HEK293T (cell line): Measurements from ENCODE around the gene RNASEH2C.
"Not testable (repeated sequence)": the region's sequence is repeated elsewhere in the genome, so short reads cannot be mapped to it uniquely, and the experiment has no call there.

Experiments used
- CTCF ChIA-PET: fragments of 350-600 bp; formaldehyde crosslinking; extraction: SDS; loops from one replicate; lab custom pipeline; 2021; ENCODE audit warnings: antibody characterized with exemption, inconsistent platforms; lab: Yijun Ruan, JAX
- POLR2A ChIA-PET: fragments of 350-600 bp; formaldehyde crosslinking; extraction: SDS; loops from one replicate; lab custom pipeline; 2020; ENCODE audit warnings: antibody characterized with exemption, inconsistent platforms; lab: Yijun Ruan, JAX
- DNase-seq: peaks from one replicate; pipeline ENCODE4 v3.0.0; 2012; ENCODE audit warnings: mixed read lengths; ENCODE audit errors: extremely low spot score
- ARNT ChIP-seq: fragments of 450-650 bp; IDR thresholded peaks from 2 replicates; pipeline ENCODE4 v1.6.1; 2017; ENCODE audit warnings: mild to moderate bottlenecking
- BHLHE40 ChIP-seq: fragments of 450-650 bp; IDR thresholded peaks from 2 replicates; pipeline ENCODE4 v1.6.1; 2016; ENCODE audit warnings: mild to moderate bottlenecking, moderate library complexity, borderline replicate concordance
- CTBP1 ChIP-seq: fragments of 450-650 bp; IDR thresholded peaks from 2 replicates; pipeline ENCODE4 v1.6.1; 2016; ENCODE audit warnings: borderline replicate concordance
- ELF4 ChIP-seq: fragments of 450-650 bp; IDR thresholded peaks from 2 replicates; pipeline ENCODE4 v1.6.1; 2017; ENCODE audit warnings: antibody characterized with exemption
- FOXA1 ChIP-seq: fragments of 450-650 bp; IDR thresholded peaks from 2 replicates; pipeline ENCODE4 v1.6.1; 2016; ENCODE audit warnings: mild to moderate bottlenecking
- FOXK2 ChIP-seq: fragments of 450-650 bp; IDR thresholded peaks from 2 replicates; pipeline ENCODE4 v1.6.1; 2016; ENCODE audit warnings: mild to moderate bottlenecking
- FOXM1 ChIP-seq: fragments of 450-650 bp; IDR thresholded peaks from 2 replicates; pipeline ENCODE4 v1.6.1; 2017; ENCODE audit warnings: mild to moderate bottlenecking, borderline replicate concordance
- HDGF ChIP-seq: fragments of 450-650 bp; IDR thresholded peaks from 2 replicates; pipeline ENCODE4 v1.6.1; 2017; ENCODE audit warnings: antibody characterized with exemption, borderline replicate concordance
- L3MBTL2 ChIP-seq: fragments of 450-650 bp; conservative IDR thresholded peaks from 2 replicates; pipeline ENCODE4 v1.6.1; 2016; ENCODE audit warnings: mild to moderate bottlenecking
- LEF1 ChIP-seq: fragments of 450-650 bp; IDR thresholded peaks from 2 replicates; pipeline ENCODE4 v1.6.1; 2017; ENCODE audit warnings: mild to moderate bottlenecking, borderline replicate concordance
- NFRKB ChIP-seq: fragments of 450-650 bp; IDR thresholded peaks from 2 replicates; pipeline ENCODE4 v1.6.1; 2016; ENCODE audit warnings: mild to moderate bottlenecking, moderate library complexity
- SP1 ChIP-seq: fragments of 450-650 bp; IDR thresholded peaks from 2 replicates; pipeline ENCODE4 v1.6.1; 2017
- SUZ12 ChIP-seq: fragments of 450-650 bp; IDR thresholded peaks from 2 replicates; pipeline ENCODE4 v1.6.1; 2016; ENCODE audit warnings: mild to moderate bottlenecking
- TARDBP ChIP-seq: fragments of 450-650 bp; IDR thresholded peaks from 2 replicates; pipeline ENCODE4 v1.6.1; 2016
- ZNF384 ChIP-seq: fragments of 450-650 bp; IDR thresholded peaks from 2 replicates; pipeline ENCODE4 v1.6.1; 2016
- TF ChIP-seq, protein P1 (sequence below): fragments of 450-650 bp; IDR thresholded peaks from 2 replicates; pipeline ENCODE4 v1.6.1; 2016

RNASEH2C gene

GRCh38 chr11:65720211-65720934, at the start of gene RNASEH2C:
TSS of gene RNASEH2C (minus strand) at chr11:65720798. CDS start at chr11:65720758, 40 bp downstream.
- CTCF ChIA-PET = interaction anchor here (0.8 to 1.4 kb wide), 4 partner anchors 9 to 60 kb away, joined by 3 to 6 read pairs (median 5); partner anchors contain the start of gene KAT5
- POLR2A ChIA-PET = interaction anchor here (0.6 to 2.7 kb wide), 25 partner anchors 8 to 298 kb away, joined by 3 to 37 read pairs (median 4); partner anchors contain the start of genes AP5B1, CCDC85B, FIBP and KAT5
- DNase-seq = peak; percentile 85
- TF ChIP-seq SUZ12 (no peak), L3MBTL2 (peak; percentile 85), ELF4 (0 out of 2 replicates have a peak, but pooled peaks have one; percentile 23), ARNT (no peak)
- TF ChIP-seq, protein P1, sequence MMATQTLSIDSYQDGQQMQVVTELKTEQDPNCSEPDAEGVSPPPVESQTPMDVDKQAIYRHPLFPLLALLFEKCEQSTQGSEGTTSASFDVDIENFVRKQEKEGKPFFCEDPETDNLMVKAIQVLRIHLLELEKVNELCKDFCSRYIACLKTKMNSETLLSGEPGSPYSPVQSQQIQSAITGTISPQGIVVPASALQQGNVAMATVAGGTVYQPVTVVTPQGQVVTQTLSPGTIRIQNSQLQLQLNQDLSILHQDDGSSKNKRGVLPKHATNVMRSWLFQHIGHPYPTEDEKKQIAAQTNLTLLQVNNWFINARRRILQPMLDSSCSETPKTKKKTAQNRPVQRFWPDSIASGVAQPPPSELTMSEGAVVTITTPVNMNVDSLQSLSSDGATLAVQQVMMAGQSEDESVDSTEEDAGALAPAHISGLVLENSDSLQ = no peak

- DNase-seq = not testable (repeated sequence)
- POLR2A ChIA-PET = interaction anchor here (0.9 kb wide), 1 partner anchor 48 kb away, joined by 3 read pairs; no protein-coding TSS in a partner anchor
- CTCF ChIA-PET = interaction anchor here (0.9 kb wide), 1 partner anchor 12 kb away, joined by 4 read pairs; no protein-coding TSS in a partner anchor
Observed at GRCh38 chr11:65767806-65768205, 47.2 kb upstream of the RNASEH2C start.

- POLR2A ChIA-PET = interaction anchor here (0.9 kb wide), 1 partner anchor 47 kb away, joined by 3 read pairs; no protein-coding TSS in a partner anchor
- no peak for TF ChIP-seq LEF1
- no peak for TF ChIP-seq TARDBP
- no peak for TF ChIP-seq ARNT
- TF ChIP-seq SP1 = no peak
- no peak for TF ChIP-seq L3MBTL2
- TF ChIP-seq SUZ12 = no peak
- TF ChIP-seq NFRKB = no peak
- no peak for TF ChIP-seq FOXM1
- TF ChIP-seq, protein P1 = no peak
- TF ChIP-seq ELF4 = no peak
- no peak for TF ChIP-seq BHLHE40
- TF ChIP-seq HDGF = no peak
- TF ChIP-seq ZNF384 = no peak
- TF ChIP-seq FOXK2 = no peak
- no peak for TF ChIP-seq CTBP1
- no peak for TF ChIP-seq FOXA1
- CTCF ChIA-PET = interaction anchor here (0.9 to 1.1 kb wide), 2 partner anchors 13 kb away, joined by 4 to 7 read pairs; no protein-coding TSS in a partner anchor
- no peak for DNase-seq
Observed at GRCh38 chr11:65767406-65767805, 46.8 kb upstream of the RNASEH2C start.

- ChIA-PET CTCF (interaction anchor here (1.1 kb wide), 1 partner anchor 13 kb away, joined by 7 read pairs; no protein-coding TSS in a partner anchor), POLR2A (no interaction called here)
- TF ChIP-seq, protein P1 = no peak
- no peak for DNase-seq
Observed at GRCh38 chr11:65766535-65766934, 45.9 kb upstream of the RNASEH2C start.

DNA sequence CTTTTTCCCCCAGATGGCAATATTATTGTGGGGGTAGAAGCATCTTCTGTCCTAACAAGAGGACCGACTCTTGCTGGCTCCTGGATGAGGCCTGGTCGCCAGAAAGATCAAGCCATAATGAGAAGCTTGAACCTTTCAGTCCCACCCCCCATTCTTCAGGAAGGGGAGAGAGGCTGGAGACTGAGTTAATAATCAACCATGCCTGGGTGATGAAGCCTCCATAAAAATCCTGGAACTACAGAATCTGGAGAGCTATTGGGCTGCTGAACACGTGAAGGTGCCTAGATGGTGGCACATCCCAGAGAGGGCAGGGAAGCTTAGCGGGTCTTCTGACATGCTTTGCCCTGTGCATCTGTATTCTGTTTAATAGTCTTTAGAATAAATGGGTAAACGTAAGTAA, 43.8 kb upstream of the RNASEH2C start:
- ChIA-PET POLR2A (interaction anchor here (0.8 to 1.2 kb wide), 2 partner anchors 9 to 52 kb away, joined by 3 to 4 read pairs; no protein-coding TSS in a partner anchor), CTCF (interaction anchor here (0.9 kb wide), 1 partner anchor 15 kb away, joined by 3 read pairs; no protein-coding TSS in a partner anchor)
- TF ChIP-seq BHLHE40 = no peak
- TF ChIP-seq FOXA1 = no peak
- no peak for TF ChIP-seq ARNT
- TF ChIP-seq ELF4 = no peak
- TF ChIP-seq LEF1 = no peak
- TF ChIP-seq SP1 = no peak
- TF ChIP-seq FOXM1 = no peak
- no peak for TF ChIP-seq TARDBP
- TF ChIP-seq CTBP1 = no peak
- TF ChIP-seq HDGF = no peak
- no peak for TF ChIP-seq SUZ12
- no peak for TF ChIP-seq ZNF384

DNA sequence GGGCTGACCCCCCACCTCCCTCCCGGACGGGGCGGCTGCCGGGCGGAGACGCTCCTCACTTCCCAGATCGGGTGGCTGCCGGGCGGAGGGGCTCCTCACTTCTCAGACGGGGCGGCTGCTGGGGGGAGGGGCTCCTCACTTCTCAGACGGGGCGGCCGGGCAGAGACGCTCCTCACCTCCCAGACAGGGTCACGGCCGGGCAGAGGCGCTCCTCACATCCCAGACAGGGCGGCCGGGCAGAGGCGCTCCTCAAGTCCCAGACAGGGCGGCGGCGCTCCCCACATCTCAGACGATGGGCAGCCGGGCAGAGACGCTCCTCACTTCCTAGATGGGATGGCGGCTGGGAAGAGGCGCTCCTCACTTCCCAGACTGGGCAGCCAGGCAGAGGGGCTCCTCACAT, 42.2 kb upstream of the RNASEH2C start:
- not testable (repeated sequence) for DNase-seq

More for the DNA sequence above, 43.8 kb upstream of the RNASEH2C start:
- no peak for DNase-seq

DNA sequence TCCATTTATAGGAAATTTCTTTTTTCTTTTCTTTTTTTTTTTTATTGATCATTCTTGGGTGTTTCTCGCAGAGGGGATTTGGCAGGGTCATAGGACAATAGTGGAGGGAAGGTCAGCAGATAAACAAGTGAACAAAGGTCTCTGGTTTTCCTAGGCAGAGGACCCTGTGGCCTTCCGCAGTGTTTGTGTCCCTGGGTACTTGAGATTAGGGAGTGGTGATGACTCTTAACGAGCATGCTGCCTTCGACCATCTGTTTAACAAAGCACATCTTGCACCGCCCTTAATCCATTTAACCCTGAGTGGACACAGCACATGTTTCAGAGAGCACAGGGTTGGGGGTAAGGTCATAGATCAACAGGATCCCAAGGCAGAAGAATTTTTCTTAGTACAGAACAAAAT, 41.6 kb upstream of the RNASEH2C start:
- CTCF ChIA-PET, POLR2A ChIA-PET, DNase-seq: not testable (repeated sequence)

More for the DNA sequence above, 42.2 kb upstream of the RNASEH2C start:
- POLR2A ChIA-PET, CTCF ChIA-PET: not testable (repeated sequence)
